Stomach smooth muscle (tissue), 2 donors: ENCODE measurements around the gene MTX1.

Experiments
- H3K27ac ChIP-seq: one replicate; pipeline ENCODE4 v1.7.0; 2013; ENCODE audit warnings: mild to moderate bottlenecking, low read length, inconsistent platforms
- H3K27me3 ChIP-seq, 2 donors: one replicate each; pipeline ENCODE4 v1.7.0; 2013; ENCODE audit warnings: low read length in 2 of 2; ENCODE audit not compliant: insufficient read depth in 2 of 2, control insufficient read depth in 1 of 2
- H3K36me3 ChIP-seq, 2 donors: one replicate each; pipeline ENCODE4 v1.7.0; 2013; ENCODE audit warnings: low read length in 2 of 2; ENCODE audit not compliant: control insufficient read depth in 2 of 2, insufficient read depth in 2 of 2
- H3K4me1 ChIP-seq: one replicate; pipeline ENCODE4 v1.7.0; 2013; ENCODE audit warnings: low read length; ENCODE audit not compliant: control insufficient read depth, insufficient read depth
- H3K4me3 ChIP-seq, 2 donors: one replicate each; pipeline ENCODE4 v1.7.0; 2013; ENCODE audit warnings: low read length in 2 of 2
- H3K9ac ChIP-seq, 2 donors: one replicate each; pipeline ENCODE4 v1.7.0; 2013; ENCODE audit warnings: low read length in 2 of 2, mild to moderate bottlenecking in 1 of 2
- H3K9me3 ChIP-seq, 2 donors: one replicate each; pipeline ENCODE4 v1.7.0; 2013; ENCODE audit warnings: low read length in 2 of 2; ENCODE audit not compliant: control insufficient read depth in 2 of 2
- donor health status: healthy.
- donor health status: Pancreatic carcinoma.

The MTX1 gene

GRCh38 chr1:155175281-155175926, 33.1 kb upstream of the MTX1 start:
- Histone ChIP-seq H3K36me3 (peaks cover under 1% of the 10 kb centered on the region in 2 donors), H3K27ac (no peak overlapping the region), H3K4me1 (peaks cover 28% of the 10 kb centered on the region), H3K9ac (no peak overlapping the region), H3K4me3 (no peak overlapping the region), H3K9me3 (no peaks in the 10 kb centered on the region), H3K27me3 (peaks cover 11 to 24% of the 10 kb centered on the region in 2 donors)

GRCh38 chr1:155175927-155176371, 32.5 kb upstream of the MTX1 start:
- H3K27ac ChIP-seq = no peak overlapping the region
- no peak overlapping the region for H3K9ac ChIP-seq
- peaks cover 28% of the 10 kb centered on the region for H3K4me1 ChIP-seq
- no peaks in the 10 kb centered on the region for H3K36me3 ChIP-seq
- no peak overlapping the region for H3K4me3 ChIP-seq
- H3K9me3 ChIP-seq = no peaks in the 10 kb centered on the region
- H3K27me3 ChIP-seq = peaks cover 11 to 24% of the 10 kb centered on the region in 2 donors

- no peaks in the 10 kb centered on the region for H3K36me3 ChIP-seq
- no peak overlapping the region for H3K27ac ChIP-seq
- H3K4me1 ChIP-seq = peaks cover 28% of the 10 kb centered on the region
- H3K4me3 ChIP-seq = peak overlapping the region in 1 of 2 donors; percentile 22
- peaks cover 11 to 24% of the 10 kb centered on the region in 2 donors for H3K27me3 ChIP-seq
- H3K9me3 ChIP-seq = no peaks in the 10 kb centered on the region
- H3K9ac ChIP-seq = no peak overlapping the region
Measured at GRCh38 chr1:155176544-155177071, 31.9 kb upstream of the MTX1 start.

- H3K4me1 ChIP-seq = peaks cover 23% of the 10 kb centered on the region
- H3K4me3 ChIP-seq = no peak overlapping the region
- H3K27ac ChIP-seq = no peak overlapping the region
- H3K36me3 ChIP-seq = no peaks in the 10 kb centered on the region
- H3K9ac ChIP-seq = peak overlapping the region in 1 of 2 donors; percentile 47
- H3K27me3 ChIP-seq = peaks cover 11 to 24% of the 10 kb centered on the region in 2 donors
- H3K9me3 ChIP-seq = no peaks in the 10 kb centered on the region
Measured at GRCh38 chr1:155177192-155177917, 31.1 kb upstream of the MTX1 start.

GRCh38 chr1:155177918-155178281, 30.6 kb upstream of the MTX1 start:
- Histone ChIP-seq H3K4me1 (peaks cover 18% of the 10 kb centered on the region), H3K4me3 (no peak overlapping the region), H3K27ac (no peak overlapping the region), H3K9me3 (no peaks in the 10 kb centered on the region), H3K36me3 (no peaks in the 10 kb centered on the region), H3K9ac (no peak overlapping the region), H3K27me3 (peaks cover 11 to 24% of the 10 kb centered on the region in 2 donors)

- no peak overlapping the region for H3K9ac ChIP-seq
- H3K4me1 ChIP-seq = peaks cover 14% of the 10 kb centered on the region
- no peaks in the 10 kb centered on the region for H3K9me3 ChIP-seq
- H3K27ac ChIP-seq = no peak overlapping the region
- no peaks in the 10 kb centered on the region for H3K36me3 ChIP-seq
- peaks cover 11 to 22% of the 10 kb centered on the region in 2 donors for H3K27me3 ChIP-seq
- no peak overlapping the region for H3K4me3 ChIP-seq
Measured at GRCh38 chr1:155178441-155179111, 29.9 kb upstream of the MTX1 start.

GRCh38 chr1:155179112-155180031, 29.1 kb upstream of the MTX1 start:
- Histone ChIP-seq H3K9me3 (no peaks in the 10 kb centered on the region), H3K9ac (no peak overlapping the region), H3K4me1 (peaks cover 8% of the 10 kb centered on the region), H3K36me3 (no peaks in the 10 kb centered on the region), H3K27me3 (peaks cover 8 to 14% of the 10 kb centered on the region in 2 donors), H3K27ac (no peak overlapping the region), H3K4me3 (no peak overlapping the region)

- Histone ChIP-seq H3K9me3 (no peaks in the 10 kb centered on the region), H3K4me3 (no peak overlapping the region), H3K36me3 (no peaks in the 10 kb centered on the region), H3K9ac (no peak overlapping the region), H3K27ac (no peak overlapping the region), H3K4me1 (peaks cover 8% of the 10 kb centered on the region), H3K27me3 (no peaks in the 10 kb centered on the region)
Measured at GRCh38 chr1:155181371-155182051, 27.0 kb upstream of the MTX1 start.

- Histone ChIP-seq H3K36me3 (no peaks in the 10 kb centered on the region), H3K9me3 (no peaks in the 10 kb centered on the region), H3K27ac (no peak overlapping the region), H3K9ac (no peak overlapping the region), H3K4me3 (no peak overlapping the region), H3K27me3 (no peaks in the 10 kb centered on the region), H3K4me1 (peaks cover 3% of the 10 kb centered on the region)
Measured at GRCh38 chr1:155182052-155182550, 26.4 kb upstream of the MTX1 start.
